ENCODE results near the gene SEC24D. TPM values are rescaled to one million over a fixed set of nuclear protein-coding genes. Genes with fewer than 3 reads are reported as not detected.
"Not testable (repeated sequence)": the region's sequence is repeated elsewhere in the genome, so short reads cannot be mapped to it uniquely, and the experiment has no call there.

SEC24D gene
- total RNA-seq, 8 experiments from 2014 or later = 6.2 to 60.3 (median 23.5) TPM

DNA sequence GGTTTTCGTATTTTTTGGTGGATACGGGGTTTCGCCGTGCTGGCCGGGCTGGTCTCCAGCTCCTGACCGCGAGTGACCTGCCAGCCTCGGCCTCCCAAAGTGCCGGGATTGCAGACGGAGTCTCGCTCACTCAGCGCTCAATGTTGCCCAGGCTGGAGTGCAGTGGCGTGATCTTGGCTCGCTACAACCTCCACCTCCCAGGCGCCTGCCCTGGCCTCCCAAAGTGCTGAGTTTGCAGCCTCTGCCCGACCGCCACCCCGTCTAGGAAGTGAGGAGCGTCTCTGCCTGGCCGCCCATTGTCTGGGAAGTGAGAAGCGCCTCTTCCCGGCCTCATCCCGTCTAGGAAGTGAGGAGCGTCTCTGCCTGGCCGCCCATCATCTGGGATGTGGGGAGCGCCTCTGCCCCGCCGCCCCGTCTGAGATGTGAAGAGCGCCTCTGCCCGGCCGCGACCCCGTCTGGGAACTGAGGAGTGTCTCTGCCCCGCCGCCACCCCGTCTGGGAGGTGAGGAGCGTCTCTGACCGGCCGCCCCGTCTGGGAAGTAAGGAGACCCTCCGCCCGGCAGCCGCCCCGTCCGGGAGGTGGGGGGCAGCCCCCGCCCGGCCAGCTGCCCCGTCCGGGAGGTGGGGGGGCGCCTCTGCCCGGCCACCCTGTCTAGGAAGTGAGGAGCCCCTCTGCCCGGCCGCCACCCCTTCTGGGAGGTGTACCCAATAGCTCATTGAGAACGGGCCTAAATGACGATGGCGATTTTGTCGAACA, 44.1 kb downstream of the SEC24D start:
- H3K4me1 ChIP-seq (replicated peaks in 1 of 2); H3K27ac ChIP-seq; H3K4me3 ChIP-seq; in situ Hi-C loops (cut with MboI; ENCODE audit: low pct_unique_long_range_greater_than_20kb in 2 of 9, low sequenced_read_pairs in 9 of 9, unreplicated experiment in 9 of 9); ATAC-seq (replicated peaks in 6 of 8): not testable (repeated sequence)
- WGBS, 10 experiments = 100% methylated on average over 1 to 2 of the region's 58 CpGs; no CpG with 5 or more reads in 8 of the 10 experiments

GRCh38 chr4:118790544-118790943, 45.4 kb downstream of the SEC24D start:
- in situ Hi-C loops (cut with MboI; ENCODE audit: low pct_unique_long_range_greater_than_20kb in 2 of 9, low sequenced_read_pairs in 9 of 9, unreplicated experiment in 9 of 9) = no loop called here
- Histone ChIP-seq H3K4me3 (no peak overlapping the region), H3K27ac (no peak overlapping the region), H3K4me1 (replicated peaks in 1 of 2) (no peaks in the 10 kb centered on the region)
- 73 to 100% (median 93%) methylated on average over 2 to 5 of the region's 5 CpGs for WGBS, 10 experiments
- no peak for ATAC-seq (replicated peaks in 6 of 8)

DNA sequence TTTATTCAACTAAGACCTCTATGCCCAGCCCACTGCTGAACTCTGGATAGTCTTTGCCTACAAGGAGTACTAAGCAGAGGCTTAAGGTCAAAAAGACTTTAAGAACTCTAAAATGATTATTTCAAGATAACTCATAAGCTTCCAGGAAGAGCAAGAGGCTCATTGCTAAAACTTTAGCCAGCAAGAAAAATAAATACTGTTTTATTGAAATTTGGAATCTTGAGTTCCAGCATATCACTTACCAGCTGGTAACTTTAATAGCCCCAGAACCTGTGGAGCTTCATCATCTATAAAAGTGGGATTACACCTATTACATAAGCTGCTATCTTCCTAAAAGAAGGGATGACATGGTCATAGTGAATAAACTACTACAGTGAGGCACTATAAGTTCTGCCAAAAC, 47.0 kb downstream of the SEC24D start:
- Histone ChIP-seq H3K4me3 (no peak overlapping the region), H3K27ac (no peak overlapping the region), H3K4me1 (replicated peaks in 1 of 2) (no peaks in the 10 kb centered on the region)
- in situ Hi-C loops (cut with MboI; ENCODE audit: low pct_unique_long_range_greater_than_20kb in 2 of 9, low sequenced_read_pairs in 9 of 9, unreplicated experiment in 9 of 9) = no loop called here
- ATAC-seq (replicated peaks in 6 of 8) = no peak

DNA sequence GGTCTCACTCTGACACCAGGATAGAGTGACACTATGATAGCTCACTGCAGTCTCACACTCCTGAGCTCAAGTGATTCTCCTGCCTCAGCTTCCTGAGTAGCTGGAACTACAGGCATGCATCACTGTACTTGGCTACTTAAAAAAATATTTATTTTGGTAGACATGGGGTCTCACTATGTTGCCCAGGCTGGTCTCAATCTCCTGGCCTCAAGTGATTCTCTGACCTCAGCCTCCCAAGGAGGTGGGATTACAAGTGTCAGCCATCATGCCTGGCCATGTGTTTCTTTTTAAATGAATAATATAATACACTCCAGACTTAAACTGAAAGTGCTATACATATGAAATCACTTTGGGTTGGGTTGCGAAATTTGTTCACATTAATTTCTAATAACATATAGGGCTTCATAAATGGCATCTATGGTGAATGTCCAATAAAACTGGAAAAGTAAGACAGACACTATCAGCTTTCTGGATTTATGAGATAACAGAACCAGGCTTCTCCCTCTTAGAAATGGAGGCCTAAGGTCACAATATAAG, 48.0 kb downstream of the SEC24D start:
- no peak for ATAC-seq (replicated peaks in 6 of 8)
- Histone ChIP-seq H3K4me3 (no peak overlapping the region), H3K27ac (no peak overlapping the region), H3K4me1 (replicated peaks in 1 of 2) (no peaks in the 10 kb centered on the region)
- in situ Hi-C loops (cut with MboI; ENCODE audit: low pct_unique_long_range_greater_than_20kb in 2 of 9, low sequenced_read_pairs in 9 of 9, unreplicated experiment in 9 of 9) = no loop called here
- WGBS, 10 experiments = 100% methylated on average over 1 of the region's 1 CpG; no CpG with 5 or more reads in 4 of the 10 experiments

- H3K27ac ChIP-seq = no peak overlapping the region
- 80 to 100% (median 100%) methylated on average over 1 of the region's 1 CpG; no CpG with 5 or more reads in 3 of the 10 experiments for WGBS, 10 experiments
- in situ Hi-C loops (cut with MboI; ENCODE audit: low pct_unique_long_range_greater_than_20kb in 2 of 9, low sequenced_read_pairs in 9 of 9, unreplicated experiment in 9 of 9) = no loop called here
Measured at GRCh38 chr4:118784776-118785175, 51.1 kb downstream of the SEC24D start.

GRCh38 chr4:118783887-118784286, 52.0 kb downstream of the SEC24D start:
- in situ Hi-C loops (cut with MboI; ENCODE audit: low pct_unique_long_range_greater_than_20kb in 2 of 9, low sequenced_read_pairs in 9 of 9, unreplicated experiment in 9 of 9) = no loop called here
- 90 to 100% (median 94%) methylated on average over 2 to 5 of the region's 5 CpGs; no CpG with 5 or more reads in 1 of the 10 experiments for WGBS, 10 experiments
- ATAC-seq (replicated peaks in 6 of 8) = no peak
- no peaks in the 10 kb centered on the region for H3K4me1 ChIP-seq (replicated peaks in 1 of 2)
- H3K27ac ChIP-seq = no peak overlapping the region
- no peak overlapping the region for H3K4me3 ChIP-seq

More at GRCh38 chr4:118784776-118785175, 51.1 kb downstream of the SEC24D start:
- H3K4me1 ChIP-seq (replicated peaks in 1 of 2) = no peaks in the 10 kb centered on the region
- no peak for ATAC-seq (replicated peaks in 6 of 8)
- H3K4me3 ChIP-seq = no peak overlapping the region

DNA sequence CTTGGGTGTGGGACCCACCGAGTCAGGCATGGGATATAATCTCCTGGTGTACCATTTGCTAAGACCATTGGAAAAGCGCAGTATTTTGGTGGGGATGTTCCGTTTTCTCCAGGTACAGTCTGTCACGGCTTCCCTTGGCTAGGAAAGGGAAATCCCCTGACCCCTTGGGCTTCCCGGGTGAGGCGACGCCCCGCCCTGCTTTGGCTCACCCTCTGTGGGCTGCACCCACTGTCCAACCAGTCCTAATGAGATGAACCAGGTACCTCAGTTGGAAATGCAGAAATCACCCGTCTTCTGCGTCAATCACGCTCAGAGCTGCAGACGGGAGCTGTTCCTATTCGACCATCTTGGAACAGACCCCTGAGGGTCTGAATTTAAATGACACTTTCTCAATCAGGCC, 53.0 kb downstream of the SEC24D start:
- in situ Hi-C loops (cut with MboI; ENCODE audit: low pct_unique_long_range_greater_than_20kb in 2 of 9, low sequenced_read_pairs in 9 of 9, unreplicated experiment in 9 of 9); H3K4me3 ChIP-seq; H3K27ac ChIP-seq; H3K4me1 ChIP-seq (replicated peaks in 1 of 2); ATAC-seq (replicated peaks in 6 of 8): not testable (repeated sequence)
- WGBS, 10 experiments = 100% methylated on average over 1 to 2 of the region's 13 CpGs; no CpG with 5 or more reads in 6 of the 10 experiments

- H3K4me3 ChIP-seq; H3K27ac ChIP-seq; H3K4me1 ChIP-seq (replicated peaks in 1 of 2); in situ Hi-C loops (cut with MboI; ENCODE audit: low pct_unique_long_range_greater_than_20kb in 2 of 9, low sequenced_read_pairs in 9 of 9, unreplicated experiment in 9 of 9); ATAC-seq (replicated peaks in 6 of 8): not testable (repeated sequence)
- 100% methylated on average over 1 of the region's 2 CpGs; no CpG with 5 or more reads in 7 of the 10 experiments for WGBS, 10 experiments
Measured at GRCh38 chr4:118777649-118778048, 58.3 kb downstream of the SEC24D start.

GRCh38 chr4:118776955-118777640, 58.8 kb downstream of the SEC24D start:
- H3K27ac ChIP-seq; ATAC-seq (replicated peaks in 6 of 8); in situ Hi-C loops (cut with MboI; ENCODE audit: low pct_unique_long_range_greater_than_20kb in 2 of 9, low sequenced_read_pairs in 9 of 9, unreplicated experiment in 9 of 9); H3K4me3 ChIP-seq; H3K4me1 ChIP-seq (replicated peaks in 1 of 2): not testable (repeated sequence)
- 33 to 90% (median 83%) methylated on average over 1 to 2 of the region's 2 CpGs; no CpG with 5 or more reads in 5 of the 10 experiments for WGBS, 10 experiments

- no peak overlapping the region for H3K4me3 ChIP-seq
- ATAC-seq (replicated peaks in 6 of 8) = no peak
- in situ Hi-C loops (cut with MboI; ENCODE audit: low pct_unique_long_range_greater_than_20kb in 2 of 9, low sequenced_read_pairs in 9 of 9, unreplicated experiment in 9 of 9) = no loop called here
- H3K4me1 ChIP-seq (replicated peaks in 1 of 2) = no peaks in the 10 kb centered on the region
- no peak overlapping the region for H3K27ac ChIP-seq
- 80 to 100% (median 86%) methylated on average over 1 of the region's 1 CpG; no CpG with 5 or more reads in 5 of the 10 experiments for WGBS, 10 experiments
Measured at GRCh38 chr4:118776157-118776954, 59.6 kb downstream of the SEC24D start.

- ATAC-seq (replicated peaks in 6 of 8) = no peak
- H3K4me3 ChIP-seq = no peak overlapping the region
- H3K4me1 ChIP-seq (replicated peaks in 1 of 2) = no peaks in the 10 kb centered on the region
- no peak overlapping the region for H3K27ac ChIP-seq
- 60 to 100% (median 86%) methylated on average over 1 to 2 of the region's 2 CpGs; no CpG with 5 or more reads in 1 of the 10 experiments for WGBS, 10 experiments
- in situ Hi-C loops (cut with MboI; ENCODE audit: low pct_unique_long_range_greater_than_20kb in 2 of 9, low sequenced_read_pairs in 9 of 9, unreplicated experiment in 9 of 9) = no loop called here
Measured at GRCh38 chr4:118775405-118775804, 60.5 kb downstream of the SEC24D start.

- 70 to 100% (median 89%) methylated on average over 1 to 3 of the region's 3 CpGs for WGBS, 10 experiments
- in situ Hi-C loops (cut with MboI; ENCODE audit: low pct_unique_long_range_greater_than_20kb in 2 of 9, low sequenced_read_pairs in 9 of 9, unreplicated experiment in 9 of 9) = loop anchor here in 2 of 9 experiments (25.0 kb wide), 2 partner anchors 112 to 187 kb away; partner anchors contain the start of gene SYNPO2 (in 1 of the 2)
- Histone ChIP-seq H3K4me1 (replicated peaks in 1 of 2) (no peaks in the 10 kb centered on the region), H3K4me3 (no peak overlapping the region), H3K27ac (no peak overlapping the region)
- no peak for ATAC-seq (replicated peaks in 6 of 8)
Measured at GRCh38 chr4:118774989-118775388, 60.9 kb downstream of the SEC24D start.

All from motor neuron (in vitro differentiated cells).